K562 (cell line): ENCODE measurements around the gene PDIA2. TPM values are rescaled to one million over a fixed set of nuclear protein-coding genes. Genes with fewer than 3 reads are reported as not detected.
A peak's percentile ranks its signal among the peaks of the same experiment; 100 is the strongest.

Experiments
- ATAC-seq: fragments of 200-7000 bp; cut with Tn5 transposase; 3 replicates; pipeline ENCODE4 v1.9.1; 2020; ENCODE audit warnings: moderate library complexity
- BruUV-seq: library from RNA; stranded (reverse); fragments of 400-500 nt; replicated peaks from 2 replicates; lab custom pipeline; 2021; lab: Mats Ljungman, UMichigan
- CTCF ChIA-PET: fragments of 300-600 bp; formaldehyde crosslinking; extraction: SDS; loops from one replicate; lab custom pipeline; 2021; ENCODE audit warnings: low intra/inter-chr PET ratio; lab: Yijun Ruan, JAX
- POLR2A ChIA-PET: fragments of 300-600, 350-650 bp; sonication (Branson Sonifier 250); formaldehyde crosslinking; extraction: SDS; loops from one replicate; lab custom pipeline; 2021; ENCODE audit warnings: antibody characterized with exemption, inconsistent platforms; lab: Yijun Ruan, JAX
- DNase-seq, 4 experiments: peaks; one replicate each; pipeline versions ENCODE4 v3.0.0 to v3.0.0-alpha.2; 2011 to 2018; ENCODE audit warnings: low spot score in 3 of 4, mixed read lengths in 3 of 4; ENCODE audit errors: extremely low read depth in 1 of 4
- FAIRE-seq: peaks from 2 replicates; lab custom pipeline; 2011; peaks lifted over from hg19 to GRCh38; lab: Jason Lieb, UNC
- H2AFZ ChIP-seq: 2 replicates; pipeline ENCODE4 v1.6.0; 2011; ENCODE audit warnings: low read depth, low read length, control low read depth, inconsistent platforms
- H3K27ac ChIP-seq: fragments of 200-600 bp; 3 replicates; pipeline ENCODE4 v1.8.0; 2011; ENCODE audit warnings: low read depth, mild to moderate bottlenecking, control low read depth, inconsistent platforms, low read length, moderate library complexity, mixed read lengths; ENCODE audit errors: extremely low read depth
- H3K27me3 ChIP-seq, 2 experiments: fragments of 300-600 bp in 1 of 2; 2 replicates in 1 of 2; 3 replicates in 1 of 2; pipeline versions ENCODE4 v1.6.0 to v1.8.0; 2011; ENCODE audit warnings: inconsistent platforms in 2 of 2, low read length in 2 of 2, mild to moderate bottlenecking in 1 of 2, mixed read lengths in 1 of 2, moderate library complexity in 1 of 2; ENCODE audit not compliant: control insufficient read depth in 2 of 2, insufficient read depth in 2 of 2
- H3K36me3 ChIP-seq: fragments of 300-600 bp; 3 replicates; pipeline ENCODE4 v1.8.0; 2011; ENCODE audit warnings: mild to moderate bottlenecking, low read length, inconsistent platforms; ENCODE audit not compliant: control insufficient read depth, insufficient read depth
- H3K4me1 ChIP-seq, 2 experiments: fragments of 200-600 bp in 1 of 2; replicated peaks in 1 of 2; 2 replicates in 1 of 2; 3 replicates in 1 of 2; pipeline versions ENCODE4 v1.5.1 to v1.8.0; 2011; ENCODE audit warnings: inconsistent platforms in 2 of 2, low read length in 2 of 2, mild to moderate bottlenecking in 1 of 2, mixed read lengths in 1 of 2, moderate library complexity in 1 of 2; ENCODE audit not compliant: control insufficient read depth in 2 of 2, insufficient read depth in 2 of 2
- H3K4me2 ChIP-seq: 2 replicates; pipeline ENCODE4 v1.6.1; 2011; ENCODE audit warnings: low read length, control low read depth, inconsistent platforms, mixed read lengths; ENCODE audit not compliant: insufficient read depth
- H3K4me3 ChIP-seq: fragments of 200-600 bp; sonication (generic), shearing (Covaris generic); 2 replicates; pipeline ENCODE4 v1.5.1; 2016; ENCODE audit warnings: control low read depth, inconsistent platforms
- H3K79me2 ChIP-seq: fragments of 200-600 bp; 3 replicates; pipeline ENCODE4 v1.8.0; 2011; ENCODE audit warnings: low read length, inconsistent platforms; ENCODE audit not compliant: control insufficient read depth, insufficient read depth
- H3K9ac ChIP-seq, 2 experiments: 2 replicates each; pipeline versions ENCODE4 v1.6.0 to v1.6.1; 2011; ENCODE audit warnings: low read depth in 2 of 2, low read length in 2 of 2, control low read depth in 1 of 2, inconsistent platforms in 1 of 2, mild to moderate bottlenecking in 1 of 2, mixed read lengths in 1 of 2; ENCODE audit not compliant: insufficient read depth in 1 of 2
- H3K9me1 ChIP-seq: one replicate; pipeline ENCODE4 v1.6.0; 2011; ENCODE audit warnings: inconsistent platforms, mild to moderate bottlenecking, low read length, moderate library complexity; ENCODE audit not compliant: control insufficient read depth, insufficient read depth
- H3K9me3 ChIP-seq: replicated peaks from 2 replicates; pipeline ENCODE4 v1.5.1; 2011; ENCODE audit warnings: low read depth, low read length, inconsistent platforms; ENCODE audit not compliant: control insufficient read depth, insufficient read depth
- H4K20me1 ChIP-seq: replicated peaks from 2 replicates; pipeline ENCODE4 v1.6.1; 2011; ENCODE audit warnings: low read length, inconsistent platforms, mixed read lengths; ENCODE audit not compliant: control insufficient read depth, insufficient read depth
- CBFA2T2 ChIP-seq: fragments of 450-650 bp; conservative IDR thresholded peaks from 2 replicates; pipeline ENCODE4 v1.6.1; 2017; ENCODE audit warnings: mild to moderate bottlenecking
- CBFA2T3 ChIP-seq: fragments of 450-650 bp; IDR thresholded peaks from 2 replicates; pipeline ENCODE4 v1.6.1; 2017
- CHD2 ChIP-seq: IDR thresholded peaks from 2 replicates; pipeline ENCODE4 v1.6.1; 2011; ENCODE audit warnings: low read depth, low read length
- ESRRB ChIP-seq: fragments of 250-450 bp; sonication (Bioruptor Pico); IDR thresholded peaks from 2 replicates; pipeline ENCODE4 v1.5.0; 2020; ENCODE audit warnings: mild to moderate bottlenecking, moderate library complexity, borderline replicate concordance
- ETV5 ChIP-seq: sonication (generic); formaldehyde crosslinking; IDR thresholded peaks from 2 replicates; pipeline ENCODE4 v1.4.0; 2020; ENCODE audit warnings: low read depth, mild to moderate bottlenecking, missing genetic modification reagents
- FOS ChIP-seq: IDR thresholded peaks from 3 replicates; pipeline ENCODE4 v1.6.1; 2011; ENCODE audit not compliant: insufficient read length; ENCODE audit errors: extremely low read depth
- HNRNPLL ChIP-seq: fragments of 200-400 bp; formaldehyde crosslinking; IDR thresholded peaks from 2 replicates; pipeline ENCODE4 v1.6.1; 2017; ENCODE audit warnings: low read length, low read depth, mild to moderate bottlenecking; ENCODE audit not compliant: poor library complexity, severe bottlenecking
- KAT8 ChIP-seq: fragments of 450-650 bp; IDR thresholded peaks from 2 replicates; pipeline ENCODE4 v1.6.1; 2016; ENCODE audit warnings: low read depth, mild to moderate bottlenecking
- NFYB ChIP-seq: IDR thresholded peaks from 2 replicates; pipeline ENCODE4 v1.6.1; 2011; ENCODE audit warnings: mild to moderate bottlenecking, moderate library complexity; ENCODE audit not compliant: insufficient read length; ENCODE audit errors: extremely low read depth
- PBX2 ChIP-seq, 2 experiments: IDR thresholded peaks in 1 of 2; conservative IDR thresholded peaks in 1 of 2; 2 replicates each; pipeline ENCODE4 v1.6.1; 2016; ENCODE audit warnings: low read depth in 2 of 2, mild to moderate bottlenecking in 1 of 2, missing compliant biosample characterization in 1 of 2, missing genetic modification characterization in 1 of 2, moderate library complexity in 1 of 2
- PKNOX1 ChIP-seq: fragments of 450-650 bp; IDR thresholded peaks from 2 replicates; pipeline ENCODE4 v1.6.1; 2016
- SMAD4 ChIP-seq: fragments of 250-450 bp; sonication (Bioruptor Pico); conservative IDR thresholded peaks from 2 replicates; pipeline ENCODE4 v1.8.0; 2021; ENCODE audit warnings: inconsistent platforms, mild to moderate bottlenecking, moderate library complexity
- SPI1 ChIP-seq: IDR thresholded peaks from 2 replicates; pipeline ENCODE4 v1.6.1; 2011; ENCODE audit warnings: low read depth, low read length, control low read depth, borderline replicate concordance
- SRF ChIP-seq, 2 experiments: fragments of 250-450, 450-650 bp in 1 of 2; sonication (Bioruptor Pico) in 1 of 2; sonication (generic) in 1 of 2; formaldehyde crosslinking; IDR thresholded peaks; 2 replicates each; pipeline versions ENCODE4 v1.5.0 to v1.5.1; 2020 to 2022; ENCODE audit warnings: mild to moderate bottlenecking in 1 of 2, missing genetic modification reagents in 1 of 2
- SRSF9 ChIP-seq: fragments of 200-400 bp; formaldehyde crosslinking; IDR thresholded peaks from 2 replicates; pipeline ENCODE4 v1.6.1; 2017; ENCODE audit warnings: low read depth, low read length, borderline replicate concordance
- ZNF398 ChIP-seq: fragments of 250-450 bp; sonication (Bioruptor Pico); IDR thresholded peaks from 2 replicates; pipeline ENCODE4 v1.8.0; 2021; ENCODE audit warnings: moderate library complexity, mild to moderate bottlenecking, inconsistent platforms
- ZNF507 ChIP-seq: conservative IDR thresholded peaks from 2 replicates; pipeline ENCODE4 v1.6.1; 2017; ENCODE audit warnings: missing genetic modification characterization, missing compliant biosample characterization
- ZSCAN32 ChIP-seq: fragments of 450-650 bp; formaldehyde crosslinking; IDR thresholded peaks from 2 replicates; pipeline ENCODE4 v1.4.0; 2020; ENCODE audit warnings: mild to moderate bottlenecking, moderate library complexity
- WGBS: fragments of 100-300 bp; shearing (Covaris generic); methylation state at CpG from one replicate; pipeline ENCODE4 v1.1.6; 2016; ENCODE audit warnings: low coverage, mixed read lengths; ENCODE audit not compliant: insufficient coverage; ENCODE audit errors: missing lambda C conversion rate; 5-methylcytosine and 5-hydroxymethylcytosine counted together
- in situ Hi-C: fragments of 300-500 bp; cut with MboI; formaldehyde crosslinking; loops from 4 replicates; pipeline ENCODE4 v1.15.0; 2018; ENCODE audit warnings: inconsistent platforms, mixed read lengths
- intact Hi-C: fragments of 100-400 bp; cut with micrococcal nuclease; formaldehyde crosslinking; loops from 2 replicates; pipeline ENCODE4 v1.14.2; 2022
- polyA plus RNA-seq, 8 experiments: library from polyadenylated mRNA; depleted of rRNA in 4 of 8; stranded (reverse) in 5 of 8; unstranded in 3 of 8; fragments of >200 nt; fragmentation: Nextera tagmentation in 2 of 8; fragmentation: Illumina TruSeq in 1 of 8; extraction: Ambion mirVana in 2 of 8; extraction: Trizol in 1 of 8; gene quantifications; 2 replicates each; pipeline versions ENCODE4 v1.2.1 to v1.2.3, GENCODE V29; 2011 to 2014; ENCODE audit warnings: inconsistent platforms in 1 of 8, missing spikeins in 1 of 8
- total RNA-seq, 7 experiments: library from RNA; depleted of rRNA in 6 of 7; stranded (reverse); fragments of >200 nt in 6 of 7; fragmentation: Illumina TruSeq in 2 of 7; extraction: Trizol in 2 of 7; gene quantifications; 2 replicates each; pipeline versions ENCODE4 v1.2.1 to v1.2.3, GENCODE V29; 2011 to 2021; ENCODE audit warnings: low replicate concordance in 1 of 7

The PDIA2 gene
- total and polyA plus RNA-seq, 9 of the 15 experiments (the other 6 are each of a cell fraction or from before 2014, with no cell fraction given): 0.13 to 0.92 (median 0.23) TPM; not detected in 4

- no peak overlapping the region for H3K4me2 ChIP-seq
- H3K79me2 ChIP-seq: no peaks in the 10 kb centered on the region
- ChIA-PET CTCF (no interaction called here), POLR2A (interaction anchor here (0.8 kb wide), 1 partner anchor 8 kb away, joined by 3 read pairs; no protein-coding TSS in a partner anchor)
- no peak overlapping the region for H3K4me3 ChIP-seq
- ATAC-seq (peak; percentile 86), FAIRE-seq (peak; percentile 91), DNase-seq (peak in 2 of 4 experiments; percentile 70 to 81)
- H3K9me3 ChIP-seq: no peaks in the 10 kb centered on the region
- H3K9ac ChIP-seq: no peak overlapping the region
- H3K4me1 ChIP-seq: peaks cover 0 to 65% of the 10 kb centered on the region in 2 experiments; a peak in 2 of 5 replicates
- WGBS: 20% methylated on average over 6 of the region's 6 CpGs
- intact Hi-C loops: no loop called here
- no peaks in the 10 kb centered on the region for H4K20me1 ChIP-seq
- no peak overlapping the region for H2AFZ ChIP-seq
- H3K27ac ChIP-seq: no peak overlapping the region
- in situ Hi-C loops: no loop called here
- no peaks in the 10 kb centered on the region for H3K36me3 ChIP-seq
- no TSS peak for BruUV-seq
- no peaks in the 10 kb centered on the region for H3K27me3 ChIP-seq
- H3K9me1 ChIP-seq: no peaks in the 10 kb centered on the region
- TF ChIP-seq SMAD4 (CRISPR knock-in tag) (no peak), PBX2 (CRISPR knock-in tag; IDR thresholded peaks at IDR 0.05; ENCODE audit: low read depth) (no peak), PBX2 (tag; conservative IDR thresholded peaks at IDR 0.05; ENCODE audit: low read depth) (peak; percentile 56; the same call in 1 of the 2 replicates), CBFA2T2 (no peak), FOS (peak; percentile 77), CHD2 (peak; percentile 57), ZSCAN32 (CRISPR knock-in tag) (no peak), SRSF9 (no peak), SPI1 (no peak), NFYB (peak; percentile 91), ZNF398 (no peak), CBFA2T3 (peak; percentile 37; the same call in 1 of the 2 replicates), ETV5 (CRISPR knock-in tag) (no peak), ESRRB (CRISPR knock-in tag) (no peak), ZNF507 (tag) (no peak), HNRNPLL (no peak), KAT8 (no peak), PKNOX1 (peak; percentile 96), SRF (CRISPR knock-in tag; IDR thresholded peaks at IDR 0.05) (no peak)
These were observed 4.0 kb upstream of the PDIA2 start for GRCh38 chr16:278863-279366.
